Measurements from ENCODE around the gene MED16. TPM values are rescaled to one million over a fixed set of nuclear protein-coding genes. Genes with fewer than 3 reads are reported as not detected.
A peak's percentile ranks its signal among the peaks of the same experiment; 100 is the strongest.
"Not testable (repeated sequence)": the region's sequence is repeated elsewhere in the genome, so short reads cannot be mapped to it uniquely, and the experiment has no call there.

The MED16 gene
- total RNA-seq, 3 donors from 2014 or later: 14.9 to 33.1 (median 32.8) TPM

DNA sequence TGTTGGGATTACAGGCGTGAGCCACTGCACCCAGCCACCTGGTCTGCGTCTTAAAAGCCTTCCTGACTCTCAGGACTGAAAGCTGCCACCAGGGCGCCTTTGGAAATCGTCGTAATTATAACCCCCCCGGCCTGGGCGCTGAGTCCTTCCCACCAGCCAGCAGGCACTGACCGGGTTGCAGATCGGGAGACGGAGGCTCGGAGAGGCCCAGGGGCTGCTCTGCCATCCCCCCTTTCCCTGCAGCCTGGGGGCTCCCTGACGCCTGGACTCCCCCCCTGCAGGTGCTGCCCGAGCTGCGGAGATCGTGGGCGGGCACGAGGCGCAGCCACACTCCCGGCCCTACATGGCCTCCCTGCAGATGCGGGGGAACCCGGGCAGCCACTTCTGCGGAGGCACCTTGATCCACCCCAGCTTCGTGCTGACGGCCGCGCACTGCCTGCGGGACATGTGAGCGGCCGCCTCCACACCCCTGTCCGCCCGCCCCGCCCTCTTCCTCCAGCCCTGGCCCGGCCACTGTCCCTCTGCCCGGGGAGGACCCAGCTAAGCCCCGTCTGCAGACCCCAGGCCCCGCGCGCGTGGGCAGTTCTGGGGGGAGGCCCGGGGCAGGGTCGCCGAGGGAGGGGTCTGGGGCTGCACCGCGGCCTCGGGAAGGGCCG, 49.7 kb downstream of the MED16 start:
- no peaks in the 10 kb centered on the region for H3K9me3 ChIP-seq
- TF ChIP-seq, protein P1, sequence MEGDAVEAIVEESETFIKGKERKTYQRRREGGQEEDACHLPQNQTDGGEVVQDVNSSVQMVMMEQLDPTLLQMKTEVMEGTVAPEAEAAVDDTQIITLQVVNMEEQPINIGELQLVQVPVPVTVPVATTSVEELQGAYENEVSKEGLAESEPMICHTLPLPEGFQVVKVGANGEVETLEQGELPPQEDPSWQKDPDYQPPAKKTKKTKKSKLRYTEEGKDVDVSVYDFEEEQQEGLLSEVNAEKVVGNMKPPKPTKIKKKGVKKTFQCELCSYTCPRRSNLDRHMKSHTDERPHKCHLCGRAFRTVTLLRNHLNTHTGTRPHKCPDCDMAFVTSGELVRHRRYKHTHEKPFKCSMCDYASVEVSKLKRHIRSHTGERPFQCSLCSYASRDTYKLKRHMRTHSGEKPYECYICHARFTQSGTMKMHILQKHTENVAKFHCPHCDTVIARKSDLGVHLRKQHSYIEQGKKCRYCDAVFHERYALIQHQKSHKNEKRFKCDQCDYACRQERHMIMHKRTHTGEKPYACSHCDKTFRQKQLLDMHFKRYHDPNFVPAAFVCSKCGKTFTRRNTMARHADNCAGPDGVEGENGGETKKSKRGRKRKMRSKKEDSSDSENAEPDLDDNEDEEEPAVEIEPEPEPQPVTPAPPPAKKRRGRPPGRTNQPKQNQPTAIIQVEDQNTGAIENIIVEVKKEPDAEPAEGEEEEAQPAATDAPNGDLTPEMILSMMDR (IDR thresholded peaks at IDR 0.05): peak in 1 of 3 donors; percentile 32
- TF ChIP-seq POLR2A (IDR thresholded peaks at IDR 0.05): no peak
- no peaks in the 10 kb centered on the region for H3K36me3 ChIP-seq
- H3K27me3 ChIP-seq: peaks cover 4 to 25% of the 10 kb centered on the region in 2 donors
- peaks cover 6 to 8% of the 10 kb centered on the region in 2 donors for H3K4me1 ChIP-seq
- intact Hi-C loops (cut with DNase I; ENCODE audit: low total_unique reads): no loop called here
- peak overlapping the region; percentile 16 to 64 (median 43) for H3K4me3 ChIP-seq
- DNase-seq (ENCODE audit: low spot score in 2 of 2): no peak
- H3K27ac ChIP-seq: no peak overlapping the region

DNA sequence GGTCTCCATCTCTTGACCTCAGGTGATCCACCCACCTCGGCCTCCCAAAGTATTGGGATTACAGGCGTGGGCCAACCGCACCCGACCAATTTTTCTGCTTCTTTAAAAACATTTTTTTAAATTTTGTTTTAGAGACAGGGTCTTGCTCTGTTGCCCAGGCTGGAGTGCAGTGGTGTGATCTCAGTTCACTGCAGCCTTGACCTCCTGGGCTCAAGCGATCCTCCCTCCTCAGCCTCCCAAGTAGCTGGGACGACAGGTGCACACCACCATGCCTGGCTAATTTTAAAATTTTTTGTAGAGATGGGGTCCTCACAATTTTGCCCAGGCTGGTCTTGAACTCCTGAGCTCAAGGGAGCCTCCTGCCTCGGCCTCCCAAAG, 50.2 kb downstream of the MED16 start:
- H3K27me3 ChIP-seq: peaks cover 4 to 25% of the 10 kb centered on the region in 2 donors
- H3K4me1 ChIP-seq; H3K36me3 ChIP-seq; H3K27ac ChIP-seq; DNase-seq (ENCODE audit: low spot score in 2 of 2); H3K9me3 ChIP-seq; H3K4me3 ChIP-seq; intact Hi-C loops (cut with DNase I; ENCODE audit: low total_unique reads): not testable (repeated sequence)

DNA sequence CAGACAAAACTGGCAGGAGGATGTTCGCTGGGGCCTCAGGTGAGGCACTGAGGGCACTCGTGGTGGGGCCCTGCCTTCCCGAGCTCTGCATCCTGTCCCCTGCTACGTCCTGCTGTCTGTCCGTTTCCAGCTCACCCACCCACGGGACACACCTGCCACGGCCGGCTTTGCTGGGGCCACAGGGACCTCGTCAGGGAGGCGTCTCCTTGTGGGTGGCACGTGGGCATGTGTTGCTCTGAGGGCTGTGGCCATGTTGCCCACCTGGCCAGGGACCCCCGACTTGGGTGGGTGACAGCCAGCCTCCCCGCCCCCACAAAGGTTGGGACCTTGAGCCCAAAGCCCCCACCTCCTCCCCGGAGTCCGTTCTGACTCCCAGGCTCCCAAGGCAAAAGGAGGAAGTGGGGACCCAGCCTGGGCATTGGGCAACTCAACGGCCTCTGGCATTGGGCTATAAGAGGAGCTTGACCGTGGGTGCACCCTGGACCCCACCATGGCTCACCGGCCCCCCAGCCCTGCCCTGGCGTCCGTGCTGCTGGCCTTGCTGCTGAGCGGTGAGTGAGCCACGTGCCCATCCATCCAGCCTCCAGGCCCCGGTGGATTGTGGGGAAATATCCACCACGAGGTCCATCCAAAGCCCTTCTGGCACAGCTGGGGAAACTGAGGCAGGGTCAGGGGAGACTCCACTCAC, 52.3 kb downstream of the MED16 start, which contains the start of gene PRTN3:
Gene PRTN3, plus strand, starts transcription at position 481 of the 688 bp plus-strand sequence. Its CDS starts 10 bp downstream, at position 491.
- Histone ChIP-seq H3K36me3 (no peaks in the 10 kb centered on the region), H3K9me3 (no peaks in the 10 kb centered on the region), H3K4me1 (peaks cover 6 to 8% of the 10 kb centered on the region in 2 donors), H3K27ac (no peak within 1 kb of the TSS), H3K27me3 (peaks cover 8 to 26% of the 10 kb centered on the region in 2 donors), H3K4me3 (no peak within 1 kb of the TSS)
- DNase-seq (ENCODE audit: low spot score in 2 of 2): no peak
- intact Hi-C loops (cut with DNase I; ENCODE audit: low total_unique reads): no loop called here
- no peak for TF ChIP-seq POLR2AphosphoS5 (IDR thresholded peaks at IDR 0.05)
- no peak for TF ChIP-seq POLR2A (IDR thresholded peaks at IDR 0.05)
- TF ChIP-seq, protein P1 (IDR thresholded peaks at IDR 0.05): no peak

DNA sequence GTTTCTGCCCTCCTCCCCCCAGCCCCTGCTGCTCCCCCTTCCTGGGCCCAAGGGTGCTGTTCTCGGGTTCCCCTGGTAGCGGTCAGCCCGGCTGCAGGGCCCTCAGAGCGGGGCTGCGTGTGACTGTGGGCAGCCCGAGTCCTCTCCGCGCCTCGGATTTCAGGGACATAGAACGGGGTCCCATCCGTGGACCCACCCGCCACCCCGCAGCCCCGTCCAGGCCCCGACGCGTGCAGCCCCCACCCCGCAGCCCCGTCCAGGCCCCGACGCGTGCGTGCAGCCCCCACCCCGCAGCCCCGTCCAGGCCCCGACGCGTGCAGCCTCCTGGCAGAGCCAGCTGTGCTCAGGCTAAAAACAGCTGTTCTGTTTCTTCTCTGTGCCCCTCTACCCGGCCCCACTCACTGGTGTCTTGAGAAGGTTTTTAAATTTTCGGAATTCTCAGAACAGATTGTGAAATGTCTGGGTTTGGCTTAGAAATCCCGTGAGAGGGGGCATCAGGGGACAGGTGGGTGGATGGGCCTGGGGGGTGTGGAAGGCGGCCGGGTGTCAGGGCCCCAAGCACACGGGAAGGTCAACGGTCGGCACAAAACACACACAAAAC, 57.7 kb downstream of the MED16 start:
- Histone ChIP-seq H3K4me1 (no peaks in the 10 kb centered on the region), H3K9me3 (no peaks in the 10 kb centered on the region), H3K4me3 (no peak overlapping the region), H3K36me3 (no peaks in the 10 kb centered on the region), H3K27ac (no peak overlapping the region), H3K27me3 (peaks cover 8 to 36% of the 10 kb centered on the region in 2 donors)
- intact Hi-C loops (cut with DNase I; ENCODE audit: low total_unique reads): no loop called here
- TF ChIP-seq, protein P1 (IDR thresholded peaks at IDR 0.05): no peak
- TF ChIP-seq POLR2AphosphoS5 (IDR thresholded peaks at IDR 0.05) (no peak), POLR2A (IDR thresholded peaks at IDR 0.05) (no peak)
- DNase-seq (ENCODE audit: low spot score in 2 of 2): no peak

DNA sequence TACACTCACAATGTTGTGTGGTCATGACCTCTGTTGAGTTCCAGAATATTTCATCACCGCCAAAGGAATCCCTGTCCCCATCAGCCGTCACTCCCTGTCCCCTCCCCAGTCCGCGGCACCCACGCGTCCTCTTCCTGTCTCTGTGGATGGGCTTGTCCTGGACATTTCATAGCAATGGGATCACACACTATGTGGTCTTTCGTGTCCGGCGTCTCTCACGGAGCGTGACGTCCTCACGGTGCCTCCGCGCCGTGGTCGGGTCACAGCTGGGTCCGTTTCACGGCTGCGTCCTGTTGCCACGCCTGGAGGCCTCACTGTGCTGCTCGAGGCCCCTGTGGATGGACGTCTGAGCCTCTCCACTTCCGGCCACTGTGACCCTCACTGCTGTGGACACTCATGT, 58.8 kb downstream of the MED16 start:
- TF ChIP-seq, protein P1 (IDR thresholded peaks at IDR 0.05): no peak
- TF ChIP-seq POLR2AphosphoS5 (IDR thresholded peaks at IDR 0.05) (no peak), POLR2A (IDR thresholded peaks at IDR 0.05) (no peak)
- DNase-seq (ENCODE audit: low spot score in 2 of 2): no peak
- Histone ChIP-seq H3K4me3 (no peak overlapping the region), H3K27me3 (peaks cover 8 to 40% of the 10 kb centered on the region in 2 donors), H3K36me3 (no peaks in the 10 kb centered on the region), H3K9me3 (no peaks in the 10 kb centered on the region), H3K27ac (no peak overlapping the region), H3K4me1 (no peaks in the 10 kb centered on the region)
- intact Hi-C loops (cut with DNase I; ENCODE audit: low total_unique reads): no loop called here
